DOHH2 (cell line): ENCODE measurements around the gene IRF1.

Source experiments
- EZH2phosphoT487 ChIP-seq: fragments of 200-600 bp; sonication (generic); IDR thresholded peaks from 2 replicates; pipeline ENCODE4 v1.6.1; 2017; ENCODE audit warnings: borderline replicate concordance, mild to moderate bottlenecking, antibody characterized with exemption, low read length, moderate library complexity, mixed read lengths
- TF ChIP-seq, protein P1 (sequence below): fragments of 200-600 bp; sonication (generic); IDR thresholded peaks from one replicate; pipeline ENCODE4 v1.5.1; 2014; ENCODE audit warnings: antibody characterized with exemption, mild to moderate bottlenecking, low read depth, low read length; ENCODE audit not compliant: poor library complexity, severe bottlenecking

GRCh38 chr5:132480042-132480441 lies 10.5 kb downstream of the IRF1 start:
- TF ChIP-seq, protein P1, sequence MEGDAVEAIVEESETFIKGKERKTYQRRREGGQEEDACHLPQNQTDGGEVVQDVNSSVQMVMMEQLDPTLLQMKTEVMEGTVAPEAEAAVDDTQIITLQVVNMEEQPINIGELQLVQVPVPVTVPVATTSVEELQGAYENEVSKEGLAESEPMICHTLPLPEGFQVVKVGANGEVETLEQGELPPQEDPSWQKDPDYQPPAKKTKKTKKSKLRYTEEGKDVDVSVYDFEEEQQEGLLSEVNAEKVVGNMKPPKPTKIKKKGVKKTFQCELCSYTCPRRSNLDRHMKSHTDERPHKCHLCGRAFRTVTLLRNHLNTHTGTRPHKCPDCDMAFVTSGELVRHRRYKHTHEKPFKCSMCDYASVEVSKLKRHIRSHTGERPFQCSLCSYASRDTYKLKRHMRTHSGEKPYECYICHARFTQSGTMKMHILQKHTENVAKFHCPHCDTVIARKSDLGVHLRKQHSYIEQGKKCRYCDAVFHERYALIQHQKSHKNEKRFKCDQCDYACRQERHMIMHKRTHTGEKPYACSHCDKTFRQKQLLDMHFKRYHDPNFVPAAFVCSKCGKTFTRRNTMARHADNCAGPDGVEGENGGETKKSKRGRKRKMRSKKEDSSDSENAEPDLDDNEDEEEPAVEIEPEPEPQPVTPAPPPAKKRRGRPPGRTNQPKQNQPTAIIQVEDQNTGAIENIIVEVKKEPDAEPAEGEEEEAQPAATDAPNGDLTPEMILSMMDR, result no peak
- no peak for TF ChIP-seq EZH2phosphoT487
